HG03521 (cell line): ENCODE results near the gene AATK.

ENCODE experiments used
- ATAC-seq: cut with Tn5 transposase; IDR thresholded peaks from one replicate; pipeline ENCODE4 v1.9.1; 2021; ENCODE audit warnings: mild to moderate bottlenecking, moderate library complexity; ENCODE audit not compliant: unreplicated experiment

Gene AATK

GRCh38 chr17:81130385-81131361 lies 35.3 kb downstream of the AATK start:
- no peak for ATAC-seq

GRCh38 chr17:81129711-81130367 lies 36.2 kb downstream of the AATK start:
- no peak for ATAC-seq

- ATAC-seq = no peak
Observed at GRCh38 chr17:81129289-81129688, 36.7 kb downstream of the AATK start.

- no peak for ATAC-seq
Observed at GRCh38 chr17:81128774-81129173, 37.2 kb downstream of the AATK start.

- no peak for ATAC-seq
Observed at GRCh38 chr17:81128338-81128737, 37.7 kb downstream of the AATK start.

GRCh38 chr17:81127526-81128177 lies 38.4 kb downstream of the AATK start:
- ATAC-seq = no peak

GRCh38 chr17:81127133-81127455 lies 38.9 kb downstream of the AATK start:
- ATAC-seq = no peak

- no peak for ATAC-seq
Observed at GRCh38 chr17:81126281-81127132, 39.5 kb downstream of the AATK start.

- no peak for ATAC-seq
Observed at GRCh38 chr17:81125573-81126081, 40.4 kb downstream of the AATK start.

- ATAC-seq = no peak
Observed at GRCh38 chr17:81124377-81124776, 41.6 kb downstream of the AATK start.

- no peak for ATAC-seq
Observed at GRCh38 chr17:81123052-81124048, 42.7 kb downstream of the AATK start.

- ATAC-seq = no peak
Observed at GRCh38 chr17:81121841-81122733, 43.9 kb downstream of the AATK start.

GRCh38 chr17:81120695-81121621 lies 45.1 kb downstream of the AATK start:
- no peak for ATAC-seq

GRCh38 chr17:81120149-81120484 lies 45.9 kb downstream of the AATK start:
- no peak for ATAC-seq

GRCh38 chr17:81119223-81120148 lies 46.5 kb downstream of the AATK start:
- no peak for ATAC-seq
